Coronary artery (tissue), 2 donors: ENCODE results near the gene ATMIN.

Source experiments
- DNase-seq: peaks from one replicate; pipeline ENCODE4 v3.0.0-alpha.2; 2017; ENCODE audit warnings: low spot score
- H3K27ac ChIP-seq, 2 donors: fragments of 200-600 bp; sonication (generic); one replicate each; pipeline ENCODE4 v1.5.1; 2016 to 2019
- H3K4me3 ChIP-seq: fragments of 200-600 bp; sonication (generic); 2 replicates; pipeline ENCODE4 v1.5.1; 2016; ENCODE audit warnings: mild to moderate bottlenecking, moderate library complexity
- CTCF ChIP-seq: fragments of 200-600 bp; sonication (generic); IDR thresholded peaks from one replicate; pipeline ENCODE4 v1.5.1; 2019; ENCODE audit warnings: antibody characterized with exemption

Gene ATMIN

GRCh38 chr16:81040131-81040530 lies 4.5 kb downstream of the ATMIN start:
- Histone ChIP-seq H3K4me3 (no peak overlapping the region), H3K27ac (no peak overlapping the region)
- no peak for DNase-seq
- no peak for TF ChIP-seq CTCF

GRCh38 chr16:81040842-81041241 lies 5.2 kb downstream of the ATMIN start:
- H3K27ac ChIP-seq: no peak overlapping the region
- DNase-seq: no peak
- TF ChIP-seq CTCF: no peak

GRCh38 chr16:81041696-81042095 lies 6.1 kb downstream of the ATMIN start:
- TF ChIP-seq CTCF: no peak
- DNase-seq: no peak
- no peak overlapping the region for H3K27ac ChIP-seq
- no peak overlapping the region for H3K4me3 ChIP-seq

More at GRCh38 chr16:81040842-81041241, 5.2 kb downstream of the ATMIN start:
- no peak overlapping the region for H3K4me3 ChIP-seq

- DNase-seq: no peak
- Histone ChIP-seq H3K27ac (no peak overlapping the region), H3K4me3 (no peak overlapping the region)
- no peak for TF ChIP-seq CTCF
These were observed 7.2 kb downstream of the ATMIN start for GRCh38 chr16:81042821-81043220.

DNA sequence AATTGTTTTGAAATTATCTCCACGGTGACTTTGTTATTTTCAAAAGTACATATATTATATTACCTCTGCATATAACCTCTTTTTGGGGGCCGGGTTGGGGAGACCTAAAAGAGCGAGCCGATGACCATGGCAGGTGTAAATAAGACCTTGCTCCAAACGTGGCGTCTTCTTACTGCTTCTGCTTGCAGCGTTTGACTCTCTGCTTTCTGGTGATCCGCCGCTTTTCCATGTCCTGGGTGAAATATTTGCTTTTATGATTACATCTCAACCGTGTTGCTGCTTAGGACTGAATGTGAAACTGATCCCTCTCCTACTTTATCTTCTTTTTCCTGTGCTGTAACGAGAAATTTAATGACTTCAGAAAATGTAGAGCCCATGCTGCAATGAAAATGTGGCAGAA lies 18.1 kb downstream of the ATMIN start:
- no peak for DNase-seq
- H3K27ac ChIP-seq: no peak overlapping the region
- TF ChIP-seq CTCF: no peak
- H3K4me3 ChIP-seq: no peak overlapping the region

DNA sequence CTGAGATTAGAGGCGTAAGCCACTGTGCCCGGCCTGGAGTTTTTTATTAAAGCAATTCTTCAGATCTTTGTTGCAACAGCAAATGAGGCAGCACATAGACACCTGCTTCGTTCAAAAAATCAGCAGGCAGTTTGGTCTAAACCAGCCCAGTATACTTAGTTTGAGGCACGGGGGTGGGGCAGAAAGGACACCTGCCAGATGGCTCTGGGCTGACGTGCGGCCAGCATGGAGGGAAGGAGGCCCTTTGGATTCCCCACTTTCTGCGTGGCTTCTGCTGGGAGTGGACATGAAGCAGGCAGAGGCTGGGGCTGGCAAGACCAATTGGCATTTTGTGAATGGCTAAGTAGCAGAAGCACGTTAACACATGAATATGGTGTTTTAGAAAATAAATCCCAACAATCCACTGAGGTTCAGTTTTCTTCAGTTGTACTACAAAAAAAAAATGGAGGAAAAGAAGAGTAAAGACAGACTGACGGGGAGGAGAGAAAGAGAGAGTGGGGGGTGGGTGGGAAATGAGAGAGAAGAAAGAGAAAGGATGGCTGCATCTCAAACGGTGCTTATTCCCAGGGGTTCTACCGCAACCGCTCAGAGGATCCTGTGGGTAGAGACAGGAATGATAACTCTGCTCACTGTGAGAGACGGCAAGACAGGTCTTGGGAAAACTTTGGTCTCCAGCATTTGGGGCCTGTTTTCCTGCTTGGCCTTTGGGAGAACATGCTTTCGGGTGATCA lies 25.1 kb downstream of the ATMIN start:
- no peak for TF ChIP-seq CTCF
- no peak overlapping the region for H3K4me3 ChIP-seq
- no peak for DNase-seq

DNA sequence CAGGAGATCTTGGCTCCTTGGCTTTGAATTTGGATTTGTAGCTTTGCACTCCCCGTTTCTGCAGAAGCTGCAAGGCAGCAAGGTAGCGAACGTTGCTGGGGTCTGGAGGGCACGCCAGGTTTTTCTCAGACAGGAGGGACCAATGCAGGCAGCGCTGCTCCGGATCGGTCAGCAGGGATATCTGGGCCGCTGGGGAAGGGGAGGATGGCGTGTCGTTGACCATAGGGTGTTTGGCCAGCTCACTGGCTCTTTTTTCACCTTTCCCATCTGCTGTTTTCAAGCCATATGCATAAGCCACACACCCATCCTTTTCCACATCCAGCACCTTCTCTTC lies 25.6 kb downstream of the ATMIN start:
- no peak overlapping the region for H3K4me3 ChIP-seq
- no peak for DNase-seq
- no peak for TF ChIP-seq CTCF
- H3K27ac ChIP-seq: no peak overlapping the region

More for the DNA sequence above, 25.1 kb downstream of the ATMIN start:
- H3K27ac ChIP-seq: no peak overlapping the region
